HepG2 (cell line): ENCODE results near the gene KDM8. TPM values are rescaled to one million over a fixed set of nuclear protein-coding genes. Genes with fewer than 3 reads are reported as not detected.

Experiments
- ATF7-NPFF ChIP-seq: sonication (generic); formaldehyde crosslinking; IDR thresholded peaks from 2 replicates; pipeline ENCODE4 v1.8.1; 2023; ENCODE audit warnings: mild to moderate bottlenecking, low read depth, missing genetic modification reagents, moderate library complexity
- CEBPZ ChIP-seq: IDR thresholded peaks from 2 replicates; pipeline ENCODE4 v1.6.1; 2012; ENCODE audit warnings: low read length, improper control_type of control experiment
- CREB1 ChIP-seq, 2 experiments: fragments of 450-650 bp in 1 of 2; IDR thresholded peaks; 2 replicates each; pipeline ENCODE4 v1.6.1; 2016 to 2017; ENCODE audit warnings: control low read depth in 1 of 2, mild to moderate bottlenecking in 1 of 2, missing compliant biosample characterization in 1 of 2, missing genetic modification characterization in 1 of 2
- ETV6 ChIP-seq: sonication (generic); formaldehyde crosslinking; conservative IDR thresholded peaks from 2 replicates; pipeline ENCODE4 v1.4.0; 2020; ENCODE audit warnings: missing genetic modification reagents
- FOSL1 ChIP-seq: sonication (generic); formaldehyde crosslinking; IDR thresholded peaks from 2 replicates; pipeline ENCODE4 v1.9.0; 2021; ENCODE audit warnings: missing genetic modification reagents, borderline replicate concordance
- HBP1 ChIP-seq: IDR thresholded peaks from 2 replicates; pipeline ENCODE4 v1.6.1; 2016; ENCODE audit warnings: low read depth, control low read depth
- HINFP ChIP-seq: sonication (generic); formaldehyde crosslinking; IDR thresholded peaks from 2 replicates; pipeline ENCODE4 v1.4.0; 2020; ENCODE audit warnings: low read depth, mild to moderate bottlenecking, missing genetic modification reagents
- JUNB ChIP-seq: sonication (generic); formaldehyde crosslinking; IDR thresholded peaks from 2 replicates; pipeline ENCODE4 v1.8.0; 2022; ENCODE audit warnings: missing genetic modification reagents, mild to moderate bottlenecking, borderline replicate concordance
- PITX1 ChIP-seq: sonication (generic); formaldehyde crosslinking; IDR thresholded peaks from 2 replicates; pipeline ENCODE4 v1.5.1; 2020; ENCODE audit warnings: mild to moderate bottlenecking, missing genetic modification reagents
- POLR2A ChIP-seq, 2 experiments: IDR thresholded peaks; 2 replicates each; pipeline ENCODE4 v1.6.1; 2011; ENCODE audit warnings: low read depth in 2 of 2, low read length in 2 of 2, mild to moderate bottlenecking in 1 of 2, moderate library complexity in 1 of 2; ENCODE audit not compliant: insufficient read depth in 1 of 2
- RXRA ChIP-seq: sonication (generic); formaldehyde crosslinking; IDR thresholded peaks from 2 replicates; pipeline ENCODE4 v1.5.1; 2020; ENCODE audit warnings: missing genetic modification reagents
- STAT5B ChIP-seq: sonication (generic); formaldehyde crosslinking; IDR thresholded peaks from 2 replicates; pipeline ENCODE4 v1.4.0; 2020; ENCODE audit warnings: missing genetic modification reagents
- TAF1 ChIP-seq: sonication (generic); formaldehyde crosslinking; IDR thresholded peaks from 2 replicates; pipeline ENCODE4 v1.4.0; 2020; ENCODE audit warnings: missing genetic modification reagents
- TFE3 ChIP-seq: IDR thresholded peaks from 2 replicates; pipeline ENCODE4 v1.6.1; 2016
- ZBTB14 ChIP-seq: sonication (generic); formaldehyde crosslinking; IDR thresholded peaks from 2 replicates; pipeline ENCODE4 v1.4.0; 2020; ENCODE audit warnings: missing genetic modification reagents
- ZBTB7B ChIP-seq: sonication (generic); formaldehyde crosslinking; IDR thresholded peaks from 2 replicates; pipeline ENCODE4 v1.4.0; 2020; ENCODE audit warnings: missing genetic modification reagents
- ZFP36L2 ChIP-seq: sonication (generic); formaldehyde crosslinking; IDR thresholded peaks from 2 replicates; pipeline ENCODE4 v1.4.0; 2020; ENCODE audit warnings: missing genetic modification reagents
- ZNF234 ChIP-seq: sonication (generic); formaldehyde crosslinking; conservative IDR thresholded peaks from 2 replicates; pipeline ENCODE4 v1.5.1; 2020; ENCODE audit warnings: mild to moderate bottlenecking, missing genetic modification reagents
- ZNF329 ChIP-seq: sonication (generic); formaldehyde crosslinking; IDR thresholded peaks from 2 replicates; pipeline ENCODE4 v1.9.0; 2021; ENCODE audit warnings: low read depth, mild to moderate bottlenecking, missing genetic modification reagents
- ZNF841 ChIP-seq: sonication (generic); formaldehyde crosslinking; IDR thresholded peaks from 2 replicates; pipeline ENCODE4 v1.8.1; 2023; ENCODE audit warnings: missing genetic modification reagents, borderline replicate concordance
- polyA plus RNA-seq, 8 experiments: library from polyadenylated mRNA; depleted of rRNA in 3 of 8; stranded (reverse) in 7 of 8; unstranded in 1 of 8; fragments of >200 nt; fragmentation: Illumina TruSeq in 4 of 8; extraction: Trizol in 4 of 8; gene quantifications; 2 replicates each; pipeline versions ENCODE4 v1.2.1 to v1.2.3, GENCODE V29; 2011 to 2016; ENCODE audit warnings: low read depth in 4 of 8, missing spikeins in 1 of 8, mixed read lengths in 1 of 8; ENCODE audit not compliant: insufficient read depth in 1 of 8
- total RNA-seq, 5 experiments: library from RNA; depleted of rRNA; stranded (reverse); fragments of >200 nt; fragmentation: Illumina TruSeq; extraction: Trizol; gene quantifications; 2 replicates each; pipeline ENCODE4 v1.2.3, GENCODE V29; 2016; ENCODE audit warnings: low read depth in 1 of 5

Gene KDM8
- total and polyA plus RNA-seq, 2 of the 13 experiments (the other 11 are each of a cell fraction or from before 2014, with no cell fraction given): 3.3 to 8.6 TPM

GRCh38 chr16:27242868-27243590 is 39.7 kb downstream of the KDM8 start (continued):
- TF ChIP-seq ZBTB14 (CRISPR knock-in tag): no peak
- TF ChIP-seq CEBPZ: no peak
- no peak for TF ChIP-seq JUNB (CRISPR knock-in tag)
- no peak for TF ChIP-seq PITX1 (CRISPR knock-in tag)
- TF ChIP-seq ZFP36L2 (CRISPR knock-in tag): no peak
- TF ChIP-seq STAT5B (CRISPR knock-in tag): no peak
- no peak for TF ChIP-seq TAF1 (CRISPR knock-in tag)
- no peak for TF ChIP-seq HINFP
- TF ChIP-seq POLR2A (IDR thresholded peaks at IDR 0.05; ENCODE audit: insufficient read depth in 1 of 2, low read depth in 2 of 2, low read length in 2 of 2): no peak
- no peak for TF ChIP-seq ATF7-NPFF (CRISPR knock-in tag)
- TF ChIP-seq HBP1 (CRISPR knock-in tag): no peak
- TF ChIP-seq ZNF841 (CRISPR knock-in tag): no peak
- no peak for TF ChIP-seq ETV6
- peak; percentile 76 for TF ChIP-seq TFE3 (CRISPR knock-in tag)
- no peak for TF ChIP-seq ZNF234 (CRISPR knock-in tag)
- TF ChIP-seq ZBTB7B (CRISPR knock-in tag): no peak
- TF ChIP-seq ZNF329 (CRISPR knock-in tag): no peak
- TF ChIP-seq RXRA: no peak; the same call in 1 of the 2 replicates
- 0 out of 2 replicates have a peak, but pooled peaks have one; percentile 40 for TF ChIP-seq CREB1 (IDR thresholded peaks at IDR 0.05)
- TF ChIP-seq CREB1 (CRISPR knock-in tag; IDR thresholded peaks at IDR 0.05): no peak
- no peak for TF ChIP-seq FOSL1
